GM23338 (cell line): ENCODE results near the gene SMARCE1. TPM values are rescaled to one million over a fixed set of nuclear protein-coding genes. Genes with fewer than 3 reads are reported as not detected.

Source experiments
- EZH2phosphoT487 ChIP-seq: fragments of 200-600 bp; sonication (generic); IDR thresholded peaks from one replicate; pipeline ENCODE4 v1.8.1; 2018; ENCODE audit warnings: antibody characterized with exemption; ENCODE audit not compliant: unreplicated experiment
- NANOG ChIP-seq: IDR thresholded peaks from 2 replicates; pipeline ENCODE4 v1.6.1; 2016; ENCODE audit warnings: antibody characterized with exemption, borderline replicate concordance
- POLR2AphosphoS5 ChIP-seq: IDR thresholded peaks from 2 replicates; pipeline ENCODE4 v1.6.1; 2016; ENCODE audit warnings: antibody characterized with exemption, low read depth
- STAT1 ChIP-seq: IDR thresholded peaks from one replicate; pipeline ENCODE4 v1.6.1; 2016; ENCODE audit warnings: antibody characterized with exemption; ENCODE audit not compliant: unreplicated experiment
- ZNF114 ChIP-seq: fragments of 250-450 bp; sonication (Bioruptor Pico); IDR thresholded peaks from 2 replicates; pipeline ENCODE4 v1.5.0; 2020; ENCODE audit warnings: mild to moderate bottlenecking, moderate library complexity
- polyA plus RNA-seq: library from polyadenylated mRNA; unstranded; fragments of >200 nt; fragmentation: Nextera tagmentation; extraction: Ambion mirVana; gene quantifications from 2 replicates; pipeline ENCODE4 v1.2.1, GENCODE V29; 2016
- total RNA-seq: library from RNA; depleted of rRNA; stranded (reverse); fragments of >200 nt; shearing (Covaris generic); gene quantifications from 2 replicates; pipeline ENCODE4 v1.2.3, GENCODE V29; 2014
- TF ChIP-seq, protein P1 (sequence below): fragments of 250-450 bp; sonication (Bioruptor Pico); IDR thresholded peaks from 2 replicates; pipeline ENCODE4 v1.5.0; 2020; ENCODE audit warnings: mild to moderate bottlenecking, moderate library complexity
- TF ChIP-seq, protein P2 (sequence below), 2 experiments: fragments of 200-600 bp in 1 of 2; sonication (generic) in 1 of 2; conservative IDR thresholded peaks; 2 replicates each; pipeline versions ENCODE4 v1.5.1 to v1.6.1; 2016 to 2017; ENCODE audit warnings: antibody characterized with exemption in 2 of 2, low read depth in 2 of 2, mild to moderate bottlenecking in 2 of 2, moderate library complexity in 1 of 2
- TF ChIP-seq, protein P3 (sequence below): IDR thresholded peaks from 2 replicates; pipeline ENCODE4 v1.6.1; 2016; ENCODE audit warnings: antibody characterized with exemption

SMARCE1 gene
- total and polyA plus RNA-seq, 2 experiments from 2014 or later, result 101 to 258 TPM

DNA sequence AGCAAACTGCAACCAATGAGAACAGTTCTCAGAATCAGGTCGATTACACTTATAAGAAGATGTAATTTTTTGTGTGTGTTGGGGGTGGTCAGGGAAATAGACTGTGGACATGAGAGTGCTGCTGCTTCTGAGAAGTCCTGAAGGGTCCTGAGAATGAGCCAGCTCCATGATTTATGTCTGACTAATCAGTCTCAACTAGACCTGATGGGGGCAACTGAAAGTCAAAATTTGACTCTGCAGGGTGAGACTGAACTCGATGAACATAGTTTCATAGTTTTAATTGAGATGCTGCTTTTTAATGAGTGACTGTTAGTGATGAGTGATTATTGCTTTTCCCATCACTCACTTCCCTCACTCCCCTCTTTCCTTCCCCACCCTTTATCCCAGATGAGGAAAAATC is 37.3 kb downstream of the SMARCE1 start (continued):
- TF ChIP-seq, protein P1, sequence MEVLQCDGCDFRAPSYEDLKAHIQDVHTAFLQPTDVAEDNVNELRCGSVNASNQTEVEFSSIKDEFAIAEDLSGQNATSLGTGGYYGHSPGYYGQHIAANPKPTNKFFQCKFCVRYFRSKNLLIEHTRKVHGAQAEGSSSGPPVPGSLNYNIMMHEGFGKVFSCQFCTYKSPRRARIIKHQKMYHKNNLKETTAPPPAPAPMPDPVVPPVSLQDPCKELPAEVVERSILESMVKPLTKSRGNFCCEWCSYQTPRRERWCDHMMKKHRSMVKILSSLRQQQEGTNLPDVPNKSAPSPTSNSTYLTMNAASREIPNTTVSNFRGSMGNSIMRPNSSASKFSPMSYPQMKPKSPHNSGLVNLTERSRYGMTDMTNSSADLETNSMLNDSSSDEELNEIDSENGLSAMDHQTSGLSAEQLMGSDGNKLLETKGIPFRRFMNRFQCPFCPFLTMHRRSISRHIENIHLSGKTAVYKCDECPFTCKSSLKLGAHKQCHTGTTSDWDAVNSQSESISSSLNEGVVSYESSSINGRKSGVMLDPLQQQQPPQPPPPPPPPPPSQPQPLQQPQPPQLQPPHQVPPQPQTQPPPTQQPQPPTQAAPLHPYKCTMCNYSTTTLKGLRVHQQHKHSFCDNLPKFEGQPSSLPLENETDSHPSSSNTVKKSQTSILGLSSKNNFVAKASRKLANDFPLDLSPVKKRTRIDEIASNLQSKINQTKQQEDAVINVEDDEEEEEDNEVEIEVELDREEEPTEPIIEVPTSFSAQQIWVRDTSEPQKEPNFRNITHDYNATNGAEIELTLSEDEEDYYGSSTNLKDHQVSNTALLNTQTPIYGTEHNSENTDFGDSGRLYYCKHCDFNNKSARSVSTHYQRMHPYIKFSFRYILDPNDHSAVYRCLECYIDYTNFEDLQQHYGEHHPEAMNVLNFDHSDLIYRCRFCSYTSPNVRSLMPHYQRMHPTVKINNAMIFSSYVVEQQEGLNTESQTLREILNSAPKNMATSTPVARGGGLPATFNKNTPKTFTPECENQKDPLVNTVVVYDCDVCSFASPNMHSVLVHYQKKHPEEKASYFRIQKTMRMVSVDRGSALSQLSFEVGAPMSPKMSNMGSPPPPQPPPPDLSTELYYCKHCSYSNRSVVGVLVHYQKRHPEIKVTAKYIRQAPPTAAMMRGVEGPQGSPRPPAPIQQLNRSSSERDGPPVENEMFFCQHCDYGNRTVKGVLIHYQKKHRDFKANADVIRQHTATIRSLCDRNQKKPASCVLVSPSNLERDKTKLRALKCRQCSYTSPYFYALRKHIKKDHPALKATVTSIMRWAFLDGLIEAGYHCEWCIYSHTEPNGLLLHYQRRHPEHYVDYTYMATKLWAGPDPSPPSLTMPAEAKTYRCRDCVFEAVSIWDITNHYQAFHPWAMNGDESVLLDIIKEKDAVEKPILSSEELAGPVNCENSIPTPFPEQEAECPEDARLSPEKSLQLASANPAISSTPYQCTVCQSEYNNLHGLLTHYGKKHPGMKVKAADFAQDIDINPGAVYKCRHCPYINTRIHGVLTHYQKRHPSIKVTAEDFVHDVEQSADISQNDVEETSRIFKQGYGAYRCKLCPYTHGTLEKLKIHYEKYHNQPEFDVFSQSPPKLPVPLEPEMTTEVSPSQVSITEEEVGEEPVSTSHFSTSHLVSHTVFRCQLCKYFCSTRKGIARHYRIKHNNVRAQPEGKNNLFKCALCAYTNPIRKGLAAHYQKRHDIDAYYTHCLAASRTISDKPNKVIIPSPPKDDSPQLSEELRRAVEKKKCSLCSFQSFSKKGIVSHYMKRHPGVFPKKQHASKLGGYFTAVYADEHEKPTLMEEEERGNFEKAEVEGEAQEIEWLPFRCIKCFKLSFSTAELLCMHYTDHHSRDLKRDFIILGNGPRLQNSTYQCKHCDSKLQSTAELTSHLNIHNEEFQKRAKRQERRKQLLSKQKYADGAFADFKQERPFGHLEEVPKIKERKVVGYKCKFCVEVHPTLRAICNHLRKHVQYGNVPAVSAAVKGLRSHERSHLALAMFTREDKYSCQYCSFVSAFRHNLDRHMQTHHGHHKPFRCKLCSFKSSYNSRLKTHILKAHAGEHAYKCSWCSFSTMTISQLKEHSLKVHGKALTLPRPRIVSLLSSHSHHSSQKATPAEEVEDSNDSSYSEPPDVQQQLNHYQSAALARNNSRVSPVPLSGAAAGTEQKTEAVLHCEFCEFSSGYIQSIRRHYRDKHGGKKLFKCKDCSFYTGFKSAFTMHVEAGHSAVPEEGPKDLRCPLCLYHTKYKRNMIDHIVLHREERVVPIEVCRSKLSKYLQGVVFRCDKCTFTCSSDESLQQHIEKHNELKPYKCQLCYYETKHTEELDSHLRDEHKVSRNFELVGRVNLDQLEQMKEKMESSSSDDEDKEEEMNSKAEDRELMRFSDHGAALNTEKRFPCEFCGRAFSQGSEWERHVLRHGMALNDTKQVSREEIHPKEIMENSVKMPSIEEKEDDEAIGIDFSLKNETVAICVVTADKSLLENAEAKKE (CRISPR knock-in tag), result no peak
- TF ChIP-seq, protein P2, sequence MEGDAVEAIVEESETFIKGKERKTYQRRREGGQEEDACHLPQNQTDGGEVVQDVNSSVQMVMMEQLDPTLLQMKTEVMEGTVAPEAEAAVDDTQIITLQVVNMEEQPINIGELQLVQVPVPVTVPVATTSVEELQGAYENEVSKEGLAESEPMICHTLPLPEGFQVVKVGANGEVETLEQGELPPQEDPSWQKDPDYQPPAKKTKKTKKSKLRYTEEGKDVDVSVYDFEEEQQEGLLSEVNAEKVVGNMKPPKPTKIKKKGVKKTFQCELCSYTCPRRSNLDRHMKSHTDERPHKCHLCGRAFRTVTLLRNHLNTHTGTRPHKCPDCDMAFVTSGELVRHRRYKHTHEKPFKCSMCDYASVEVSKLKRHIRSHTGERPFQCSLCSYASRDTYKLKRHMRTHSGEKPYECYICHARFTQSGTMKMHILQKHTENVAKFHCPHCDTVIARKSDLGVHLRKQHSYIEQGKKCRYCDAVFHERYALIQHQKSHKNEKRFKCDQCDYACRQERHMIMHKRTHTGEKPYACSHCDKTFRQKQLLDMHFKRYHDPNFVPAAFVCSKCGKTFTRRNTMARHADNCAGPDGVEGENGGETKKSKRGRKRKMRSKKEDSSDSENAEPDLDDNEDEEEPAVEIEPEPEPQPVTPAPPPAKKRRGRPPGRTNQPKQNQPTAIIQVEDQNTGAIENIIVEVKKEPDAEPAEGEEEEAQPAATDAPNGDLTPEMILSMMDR (conservative IDR thresholded peaks at IDR 0.05; ENCODE audit: low read depth in 2 of 2), result no peak
- no peak for TF ChIP-seq STAT1
- no peak for TF ChIP-seq ZNF114 (CRISPR knock-in tag)
- TF ChIP-seq EZH2phosphoT487, result no peak
- TF ChIP-seq, protein P3, sequence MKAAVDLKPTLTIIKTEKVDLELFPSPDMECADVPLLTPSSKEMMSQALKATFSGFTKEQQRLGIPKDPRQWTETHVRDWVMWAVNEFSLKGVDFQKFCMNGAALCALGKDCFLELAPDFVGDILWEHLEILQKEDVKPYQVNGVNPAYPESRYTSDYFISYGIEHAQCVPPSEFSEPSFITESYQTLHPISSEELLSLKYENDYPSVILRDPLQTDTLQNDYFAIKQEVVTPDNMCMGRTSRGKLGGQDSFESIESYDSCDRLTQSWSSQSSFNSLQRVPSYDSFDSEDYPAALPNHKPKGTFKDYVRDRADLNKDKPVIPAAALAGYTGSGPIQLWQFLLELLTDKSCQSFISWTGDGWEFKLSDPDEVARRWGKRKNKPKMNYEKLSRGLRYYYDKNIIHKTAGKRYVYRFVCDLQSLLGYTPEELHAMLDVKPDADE, result no peak
- TF ChIP-seq POLR2AphosphoS5, result no peak
- no peak for TF ChIP-seq NANOG
